GM10248 (cell line): ENCODE results near the gene CDKAL1.
"Not testable (repeated sequence)": the region's sequence is repeated elsewhere in the genome, so short reads cannot be mapped to it uniquely, and the experiment has no call there.

Experiments
- CTCF ChIA-PET: fragments of 300-600 bp; sonication (Branson Sonifier 250); formaldehyde crosslinking; extraction: SDS; loops from one replicate; lab custom pipeline; 2021; ENCODE audit warnings: antibody characterized with exemption; lab: Yijun Ruan, JAX
- POLR2A ChIA-PET: fragments of 350-650 bp; sonication (Branson Sonifier 250); formaldehyde crosslinking; extraction: SDS; loops from one replicate; lab custom pipeline; 2020; ENCODE audit warnings: antibody characterized with exemption; lab: Yijun Ruan, JAX
- DNase-seq: peaks from one replicate; pipeline ENCODE4 v3.0.0; 2012; ENCODE audit errors: extremely low spot score
- TF ChIP-seq, protein P1 (sequence below): IDR thresholded peaks from 2 replicates; pipeline ENCODE4 v1.5.1; 2012; ENCODE audit warnings: mild to moderate bottlenecking, low read depth; ENCODE audit errors: extremely low read depth, missing control alignments, control extremely low read depth

CDKAL1 gene

DNA sequence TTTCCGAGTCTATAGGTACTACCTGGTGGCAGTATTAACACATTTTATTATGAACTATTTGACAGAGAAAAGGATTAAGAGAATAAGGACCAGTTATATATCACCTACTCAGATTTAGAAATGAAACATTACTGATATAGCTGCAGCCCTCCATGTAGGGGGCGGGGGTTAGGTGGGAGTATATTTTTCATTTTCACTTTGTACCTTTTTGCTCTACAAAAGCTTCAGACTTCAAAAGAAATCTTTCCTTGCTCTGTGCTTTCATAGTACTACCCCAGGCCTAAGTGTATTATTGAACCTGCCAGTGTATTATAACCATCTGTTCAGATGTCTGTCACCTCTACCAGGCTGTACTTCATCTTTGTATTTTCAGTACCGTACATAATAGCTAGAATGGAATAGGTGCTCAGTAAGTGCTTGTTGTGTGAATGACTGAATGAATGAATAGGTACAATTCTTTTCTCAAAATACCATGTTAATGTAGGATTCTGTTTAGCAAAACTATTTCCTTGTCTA, 43.0 kb downstream of the CDKAL1 start:
- no peak for DNase-seq
- ChIA-PET POLR2A (no interaction called here), CTCF (no interaction called here)
- TF ChIP-seq, protein P1, sequence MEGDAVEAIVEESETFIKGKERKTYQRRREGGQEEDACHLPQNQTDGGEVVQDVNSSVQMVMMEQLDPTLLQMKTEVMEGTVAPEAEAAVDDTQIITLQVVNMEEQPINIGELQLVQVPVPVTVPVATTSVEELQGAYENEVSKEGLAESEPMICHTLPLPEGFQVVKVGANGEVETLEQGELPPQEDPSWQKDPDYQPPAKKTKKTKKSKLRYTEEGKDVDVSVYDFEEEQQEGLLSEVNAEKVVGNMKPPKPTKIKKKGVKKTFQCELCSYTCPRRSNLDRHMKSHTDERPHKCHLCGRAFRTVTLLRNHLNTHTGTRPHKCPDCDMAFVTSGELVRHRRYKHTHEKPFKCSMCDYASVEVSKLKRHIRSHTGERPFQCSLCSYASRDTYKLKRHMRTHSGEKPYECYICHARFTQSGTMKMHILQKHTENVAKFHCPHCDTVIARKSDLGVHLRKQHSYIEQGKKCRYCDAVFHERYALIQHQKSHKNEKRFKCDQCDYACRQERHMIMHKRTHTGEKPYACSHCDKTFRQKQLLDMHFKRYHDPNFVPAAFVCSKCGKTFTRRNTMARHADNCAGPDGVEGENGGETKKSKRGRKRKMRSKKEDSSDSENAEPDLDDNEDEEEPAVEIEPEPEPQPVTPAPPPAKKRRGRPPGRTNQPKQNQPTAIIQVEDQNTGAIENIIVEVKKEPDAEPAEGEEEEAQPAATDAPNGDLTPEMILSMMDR, result no peak

DNA sequence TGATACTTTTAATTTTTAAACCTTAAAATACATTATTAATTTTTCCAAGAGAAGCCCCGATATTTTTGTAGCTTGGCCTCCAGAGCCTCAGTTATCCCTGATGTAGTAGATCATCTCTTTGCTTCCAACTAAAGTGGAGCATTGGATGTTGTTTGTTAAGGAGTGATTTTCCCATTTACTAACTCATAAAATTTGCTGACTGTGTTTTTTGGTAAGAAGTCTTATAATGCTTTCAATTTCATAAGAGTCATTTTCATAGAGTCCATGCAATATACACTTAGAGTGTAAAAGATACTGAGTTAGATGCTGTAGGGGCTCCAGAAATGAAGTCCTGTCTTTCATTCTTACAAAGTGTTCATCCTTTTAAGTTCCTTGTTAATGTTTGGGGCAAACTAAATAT, 46.8 kb downstream of the CDKAL1 start:
- TF ChIP-seq, protein P1, result no peak
- POLR2A ChIA-PET, result no interaction called here

DNA sequence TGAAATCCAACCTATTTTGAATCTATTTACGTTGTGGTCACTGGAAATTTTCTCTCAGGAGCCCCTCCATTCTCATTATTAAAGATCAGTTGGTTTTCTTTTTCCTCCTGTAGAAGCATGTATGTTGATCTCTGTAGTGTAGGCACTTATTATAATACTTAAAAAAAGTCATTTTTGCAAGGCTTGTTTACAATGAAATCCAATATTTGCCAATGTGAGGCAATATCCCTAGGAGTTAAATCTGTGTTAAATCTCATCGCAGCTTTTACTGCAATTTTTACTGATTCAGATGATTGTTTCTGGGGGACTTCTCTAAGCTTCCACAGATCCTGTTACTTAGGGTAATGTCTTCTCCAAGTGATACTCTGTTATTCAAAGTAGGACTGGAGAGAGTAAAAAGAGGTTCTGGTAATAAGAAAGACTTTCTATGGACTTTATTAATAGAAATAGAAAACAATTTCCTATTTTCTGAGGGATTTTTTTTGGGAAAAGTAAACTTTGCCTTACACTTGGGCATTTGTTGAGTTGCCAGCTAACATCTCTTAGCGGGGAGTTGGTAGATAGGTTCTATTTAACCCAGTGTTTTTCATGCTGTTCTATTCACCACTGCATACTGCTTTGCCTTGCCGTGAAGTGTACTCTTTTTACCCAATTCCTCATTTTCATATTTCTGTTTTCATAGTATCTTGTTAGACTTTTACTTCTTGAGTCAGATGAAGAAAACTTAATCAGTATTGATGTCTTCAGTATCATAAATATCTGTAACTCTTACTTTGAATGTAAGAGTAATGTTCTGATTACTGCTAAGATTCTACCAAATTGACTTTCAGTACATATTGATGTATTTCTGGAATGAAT, 48.6 kb downstream of the CDKAL1 start:
- no peak for DNase-seq
- POLR2A ChIA-PET, result no interaction called here
- TF ChIP-seq, protein P1, result no peak
- CTCF ChIA-PET, result no interaction called here

More for the DNA sequence above, 46.8 kb downstream of the CDKAL1 start:
- CTCF ChIA-PET, result no interaction called here
- DNase-seq, result no peak

DNA sequence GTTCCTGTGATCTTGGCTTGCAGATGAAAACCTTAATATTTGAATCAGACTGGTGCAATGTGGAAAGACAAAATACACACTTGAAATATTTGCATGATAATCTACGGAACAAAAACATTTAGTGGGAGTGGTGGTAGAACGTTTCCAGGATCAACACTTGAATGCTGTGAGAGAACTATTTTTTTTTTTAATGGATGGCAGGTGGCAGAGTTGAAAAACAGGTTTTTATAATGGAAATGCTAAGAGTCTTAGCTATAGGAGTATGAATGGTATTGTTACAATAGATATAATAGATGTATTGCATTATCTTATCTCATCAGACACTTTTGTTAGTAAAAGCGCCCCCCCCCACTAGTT, 49.2 kb downstream of the CDKAL1 start:
- CTCF ChIA-PET, result no interaction called here
- DNase-seq, result no peak
- POLR2A ChIA-PET, result no interaction called here
- TF ChIP-seq, protein P1, result no peak

DNA sequence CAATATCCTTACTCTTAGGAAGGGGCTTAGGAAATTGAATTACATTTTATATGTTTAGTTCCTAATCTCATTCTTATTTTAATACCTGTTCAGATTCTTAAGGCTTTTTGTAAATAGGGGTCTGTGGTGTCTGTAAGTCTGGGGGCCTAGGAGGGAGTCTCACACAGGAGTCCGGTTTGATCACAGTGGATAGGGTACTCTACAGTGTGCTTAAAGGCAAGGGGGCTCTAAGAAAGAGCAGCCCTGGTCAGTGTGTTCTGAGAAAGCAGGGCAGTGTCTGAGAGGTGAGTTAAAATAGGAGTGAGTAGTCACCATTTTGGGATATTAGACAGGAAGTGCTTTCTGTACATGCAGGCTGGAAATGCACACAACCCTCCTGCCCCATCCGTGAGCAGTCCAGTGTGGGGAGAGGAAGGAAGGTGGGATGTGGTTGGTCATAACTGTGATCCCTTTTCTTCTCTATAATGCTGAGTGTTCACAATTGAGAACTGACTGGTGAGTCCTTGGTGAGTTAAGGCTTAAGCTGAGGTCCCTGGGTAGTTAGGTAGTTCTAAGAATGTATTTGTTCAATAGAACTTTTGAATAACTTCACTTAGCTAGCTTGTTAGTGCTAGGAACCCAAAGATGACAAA, 50.0 kb downstream of the CDKAL1 start:
- TF ChIP-seq, protein P1, result no peak
- CTCF ChIA-PET, result interaction anchor here (1.0 kb wide), 1 partner anchor 28 kb away, joined by 3 read pairs; no protein-coding TSS in a partner anchor
- POLR2A ChIA-PET, result no interaction called here
- no peak for DNase-seq

DNA sequence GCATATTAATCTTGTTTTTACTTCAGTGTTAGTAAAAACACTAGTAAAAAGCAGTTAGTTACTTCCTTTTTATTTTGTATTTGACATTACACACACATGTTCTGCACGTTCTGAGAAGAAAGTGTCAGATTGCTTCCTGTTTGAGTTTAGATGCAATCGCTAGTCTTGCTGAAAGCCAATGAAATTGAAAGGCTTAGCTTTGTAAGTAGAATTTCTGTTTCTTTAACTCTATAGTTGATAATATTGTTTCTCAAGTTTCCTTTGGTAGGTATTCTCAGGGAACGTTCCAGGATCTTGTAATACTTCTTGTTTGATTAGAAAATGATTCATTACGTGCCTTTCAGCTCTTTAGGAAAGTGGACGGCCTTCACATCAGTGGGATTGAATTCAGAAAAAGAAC, 55.0 kb downstream of the CDKAL1 start:
- DNase-seq, result no peak
- CTCF ChIA-PET, result no interaction called here
- POLR2A ChIA-PET, result no interaction called here
- TF ChIP-seq, protein P1, result no peak

DNA sequence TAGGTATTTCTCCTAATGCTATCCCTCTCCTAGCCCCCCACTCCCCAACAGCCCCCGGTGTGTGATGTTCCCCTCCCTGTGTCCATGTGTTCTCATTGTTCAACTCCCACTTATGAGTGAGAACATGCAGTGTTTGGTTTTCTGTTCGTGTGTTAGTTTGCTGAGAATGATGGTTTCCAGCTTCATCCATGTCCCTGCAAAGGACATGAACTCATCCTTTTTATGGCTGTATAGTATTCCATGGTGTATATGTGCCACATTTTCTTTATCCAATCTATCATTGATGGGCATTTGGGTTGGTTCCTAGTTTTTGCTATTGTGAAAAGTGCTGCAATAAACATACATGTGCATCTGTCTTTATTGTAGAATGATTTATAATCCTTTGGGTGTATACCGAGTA, 56.2 kb downstream of the CDKAL1 start:
- CTCF ChIA-PET, POLR2A ChIA-PET, DNase-seq: not testable (repeated sequence)

DNA sequence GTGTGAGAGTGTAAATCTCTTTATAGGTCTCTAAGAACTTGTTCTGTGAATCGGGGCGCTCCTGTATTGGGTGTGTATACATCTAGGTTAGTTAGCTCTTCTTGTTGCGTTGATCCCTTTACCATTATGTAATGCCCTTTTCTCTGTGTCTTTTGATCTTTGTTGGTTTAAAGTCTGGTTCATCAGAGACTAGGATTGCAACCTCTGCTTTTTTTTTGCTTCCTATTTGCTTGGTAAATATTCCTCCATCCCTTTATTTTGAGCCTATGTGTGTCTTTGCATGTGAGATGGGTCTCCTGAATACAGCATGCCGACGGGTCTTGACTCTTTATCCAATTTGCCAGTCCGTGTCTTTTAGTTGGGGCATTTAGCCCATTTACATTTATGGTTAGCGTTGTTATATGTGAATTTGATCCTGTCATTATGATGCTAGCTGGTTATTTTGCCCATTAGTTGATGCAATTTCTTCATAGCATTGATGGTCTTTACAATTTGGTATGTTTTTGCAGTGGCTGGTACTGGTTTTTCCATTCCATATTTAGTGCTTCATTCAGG, 60.1 kb downstream of the CDKAL1 start:
- POLR2A ChIA-PET, DNase-seq, CTCF ChIA-PET: not testable (repeated sequence)
